GM23338 (cell line): Measurements from ENCODE around the gene STAC. TPM values are rescaled to one million over a fixed set of nuclear protein-coding genes. Genes with fewer than 3 reads are reported as not detected.

Source experiments
- ATAC-seq: fragments of 200-7000 bp; cut with Tn5 transposase; 3 replicates; pipeline ENCODE4 v1.9.1; 2020
- DNase-seq: peaks from one replicate; pipeline ENCODE4 v3.0.0-alpha.2; 2015; ENCODE audit warnings: low spot score
- H2AFZ ChIP-seq: fragments of 200-600 bp; sonication (generic); 2 replicates; pipeline ENCODE4 v1.8.0; 2016; ENCODE audit warnings: antibody characterized with exemption, mild to moderate bottlenecking, moderate library complexity
- H3F3A ChIP-seq: fragments of 200-600 bp; sonication (generic); replicated peaks from 2 replicates; pipeline ENCODE4 v1.8.0; 2017; ENCODE audit warnings: antibody characterized with exemption, mixed run types, low read depth
- H3K27ac ChIP-seq: fragments of 200-600 bp; sonication (generic); 2 replicates; pipeline ENCODE4 v1.6.1; 2016; ENCODE audit warnings: low read depth
- H3K27me3 ChIP-seq: fragments of 200-600 bp; sonication (generic); 2 replicates; pipeline ENCODE4 v1.8.0; 2016; ENCODE audit warnings: mild to moderate bottlenecking, mixed run types, moderate library complexity; ENCODE audit not compliant: insufficient read depth
- H3K36me3 ChIP-seq: fragments of 200-600 bp; sonication (generic); 2 replicates; pipeline ENCODE4 v1.8.0; 2016; ENCODE audit warnings: mild to moderate bottlenecking; ENCODE audit not compliant: insufficient read depth
- H3K4me1 ChIP-seq: fragments of 200-600 bp; sonication (generic); 2 replicates; pipeline ENCODE4 v1.8.0; 2016; ENCODE audit warnings: mild to moderate bottlenecking, moderate library complexity; ENCODE audit not compliant: insufficient read depth
- H3K4me2 ChIP-seq: fragments of 200-600 bp; sonication (generic); 2 replicates; pipeline ENCODE4 v1.7.1; 2017; ENCODE audit warnings: mixed run types
- H3K4me3 ChIP-seq: fragments of 200-600 bp; sonication (generic); 2 replicates; pipeline ENCODE4 v1.6.1; 2016; ENCODE audit warnings: mixed run types
- H3K79me2 ChIP-seq: fragments of 200-600 bp; sonication (generic); replicated peaks from 2 replicates; pipeline ENCODE4 v1.8.0; 2017; ENCODE audit warnings: mild to moderate bottlenecking; ENCODE audit not compliant: insufficient read depth
- H3K9me2 ChIP-seq: fragments of 200-600 bp; sonication (generic); 2 replicates; pipeline ENCODE4 v1.8.0; 2017; ENCODE audit not compliant: insufficient read depth
- H4K20me1 ChIP-seq: fragments of 200-600 bp; sonication (generic); replicated peaks from 2 replicates; pipeline ENCODE4 v1.8.0; 2017; ENCODE audit warnings: mild to moderate bottlenecking; ENCODE audit not compliant: insufficient read depth
- H3K27ac Mint-ChIP-seq: 2 replicates; pipeline ENCODE4 v1.8.0; 2020; ENCODE audit warnings: inconsistent platforms, mild to moderate bottlenecking, moderate library complexity, mixed read lengths
- H3K27me3 Mint-ChIP-seq: 3 replicates; pipeline ENCODE4 v1.8.0; 2022; ENCODE audit warnings: low read depth, mild to moderate bottlenecking, moderate library complexity, mixed read lengths, inconsistent platforms; ENCODE audit not compliant: insufficient read depth, poor library complexity
- H3K36me3 Mint-ChIP-seq: 3 replicates; pipeline ENCODE4 v1.8.0; 2021; ENCODE audit warnings: low read depth, mild to moderate bottlenecking, inconsistent platforms, moderate library complexity, mixed read lengths
- H3K4me1 Mint-ChIP-seq: 3 replicates; pipeline ENCODE4 v1.8.0; 2020; ENCODE audit warnings: mild to moderate bottlenecking, inconsistent platforms, mixed read lengths
- H3K4me3 Mint-ChIP-seq: 3 replicates; pipeline ENCODE4 v1.8.0; 2021; ENCODE audit warnings: moderate library complexity, mild to moderate bottlenecking, inconsistent platforms, mixed read lengths
- H3K9me3 Mint-ChIP-seq: 3 replicates; pipeline ENCODE4 v1.8.0; 2020; ENCODE audit warnings: moderate library complexity, mild to moderate bottlenecking, inconsistent platforms, mixed read lengths
- CREB1 ChIP-seq: fragments of 250-450 bp; sonication (Bioruptor Pico); IDR thresholded peaks from 2 replicates; pipeline ENCODE4 v1.5.0; 2020; ENCODE audit warnings: low read depth, mild to moderate bottlenecking, moderate library complexity
- CTCF ChIP-seq, 2 experiments: fragments of 200-600 bp in 1 of 2; sonication (generic) in 1 of 2; conservative IDR thresholded peaks; 2 replicates each; pipeline versions ENCODE4 v1.5.1 to v1.6.1; 2016 to 2017; ENCODE audit warnings: antibody characterized with exemption in 2 of 2, low read depth in 2 of 2, mild to moderate bottlenecking in 2 of 2, moderate library complexity in 1 of 2
- ETS1 ChIP-seq: IDR thresholded peaks from 2 replicates; pipeline ENCODE4 v1.6.1; 2016; ENCODE audit warnings: antibody characterized with exemption
- EZH2phosphoT487 ChIP-seq: fragments of 200-600 bp; sonication (generic); IDR thresholded peaks from one replicate; pipeline ENCODE4 v1.8.1; 2018; ENCODE audit warnings: antibody characterized with exemption; ENCODE audit not compliant: unreplicated experiment
- NANOG ChIP-seq: IDR thresholded peaks from 2 replicates; pipeline ENCODE4 v1.6.1; 2016; ENCODE audit warnings: antibody characterized with exemption, borderline replicate concordance
- POLR2AphosphoS5 ChIP-seq: IDR thresholded peaks from 2 replicates; pipeline ENCODE4 v1.6.1; 2016; ENCODE audit warnings: antibody characterized with exemption, low read depth
- REST ChIP-seq: IDR thresholded peaks from one replicate; pipeline ENCODE4 v1.6.1; 2018; ENCODE audit warnings: antibody characterized with exemption; ENCODE audit not compliant: unreplicated experiment
- STAT1 ChIP-seq: IDR thresholded peaks from one replicate; pipeline ENCODE4 v1.6.1; 2016; ENCODE audit warnings: antibody characterized with exemption; ENCODE audit not compliant: unreplicated experiment
- ZNF114 ChIP-seq: fragments of 250-450 bp; sonication (Bioruptor Pico); IDR thresholded peaks from 2 replicates; pipeline ENCODE4 v1.5.0; 2020; ENCODE audit warnings: mild to moderate bottlenecking, moderate library complexity
- ZNF331 ChIP-seq: fragments of 250-450 bp; sonication (Bioruptor Pico); IDR thresholded peaks from 2 replicates; pipeline ENCODE4 v1.5.0; 2020; ENCODE audit warnings: low read depth, mild to moderate bottlenecking, moderate library complexity
- ZNF462 ChIP-seq: fragments of 250-450 bp; sonication (Bioruptor Pico); IDR thresholded peaks from 2 replicates; pipeline ENCODE4 v1.5.0; 2020; ENCODE audit warnings: mild to moderate bottlenecking, moderate library complexity
- polyA plus RNA-seq: library from polyadenylated mRNA; unstranded; fragments of >200 nt; fragmentation: Nextera tagmentation; extraction: Ambion mirVana; gene quantifications from 2 replicates; pipeline ENCODE4 v1.2.1, GENCODE V29; 2016
- total RNA-seq: library from RNA; depleted of rRNA; stranded (reverse); fragments of >200 nt; shearing (Covaris generic); gene quantifications from 2 replicates; pipeline ENCODE4 v1.2.3, GENCODE V29; 2014

The STAC gene
- total and polyA plus RNA-seq, 2 experiments from 2014 or later: 5.6 to 22.9 TPM

GRCh38 chr3:36493051-36493450, 112.7 kb downstream of the STAC start:
- no peak for ATAC-seq
- H3K27ac Mint-ChIP-seq: no peak overlapping the region; the same call in 1 of the 2 replicates
- no peak overlapping the region for H3K4me3 Mint-ChIP-seq
- H3K27ac ChIP-seq: 0 out of 2 replicates have a peak overlapping the region, but pooled peaks have one; percentile 12
- H3K36me3 ChIP-seq: no peaks in the 10 kb centered on the region; the same call in 1 of the 2 replicates
- H3K4me2 ChIP-seq: no peak overlapping the region
- no peaks in the 10 kb centered on the region for H3K27me3 ChIP-seq
- peaks cover 22% of the 10 kb centered on the region for H3K4me1 Mint-ChIP-seq
- no peaks in the 10 kb centered on the region for H3K9me3 Mint-ChIP-seq
- H3K36me3 Mint-ChIP-seq: no peaks in the 10 kb centered on the region; the same call in 1 of the 3 replicates
- H3F3A ChIP-seq: no peaks in the 10 kb centered on the region
- H3K9me2 ChIP-seq: no peaks in the 10 kb centered on the region
- H2AFZ ChIP-seq: no peak overlapping the region
- no peaks in the 10 kb centered on the region; the same call in 1 of the 2 replicates for H4K20me1 ChIP-seq
- no peak for DNase-seq
- peaks cover 30% of the 10 kb centered on the region for H3K4me1 ChIP-seq
- H3K4me3 ChIP-seq: no peak overlapping the region
- H3K79me2 ChIP-seq: no peaks in the 10 kb centered on the region
- peaks cover 2% of the 10 kb centered on the region for H3K27me3 Mint-ChIP-seq
- TF ChIP-seq REST: no peak
- no peak for TF ChIP-seq STAT1
- no peak for TF ChIP-seq CTCF (conservative IDR thresholded peaks at IDR 0.05; ENCODE audit: low read depth in 2 of 2)
- no peak for TF ChIP-seq ZNF331 (CRISPR knock-in tag)
- no peak for TF ChIP-seq NANOG
- no peak for TF ChIP-seq CREB1 (CRISPR knock-in tag)
- TF ChIP-seq POLR2AphosphoS5: no peak
- no peak for TF ChIP-seq ZNF114 (CRISPR knock-in tag)
- TF ChIP-seq ETS1: no peak
- no peak for TF ChIP-seq EZH2phosphoT487
- TF ChIP-seq ZNF462 (CRISPR knock-in tag): no peak
